ENCODE data around the gene PCAT7. TPM values are rescaled to one million over a fixed set of nuclear protein-coding genes. Genes with fewer than 3 reads are reported as not detected.

Gene PCAT7
- polyA plus RNA-seq, 1 of the 3 experiments (the other 2 are of a cell fraction) = not detected

- TF ChIP-seq CTCF (IDR thresholded peaks at IDR 0.05) (no peak), JUND (IDR thresholded peaks at IDR 0.05) (no peak), GATA2 (CRISPR knock-in tag; IDR thresholded peaks at IDR 0.05) (no peak), RCOR1 (IDR thresholded peaks at IDR 0.05; ENCODE audit: low read length) (no peak), ELF1 (IDR thresholded peaks at IDR 0.05) (no peak), RXRA (IDR thresholded peaks at IDR 0.05; ENCODE audit: borderline replicate concordance, low read depth) (no peak), TAF1 (IDR thresholded peaks at IDR 0.05; ENCODE audit: borderline replicate concordance, low read depth, low read length) (no peak)
- TF ChIP-seq, protein P1, sequence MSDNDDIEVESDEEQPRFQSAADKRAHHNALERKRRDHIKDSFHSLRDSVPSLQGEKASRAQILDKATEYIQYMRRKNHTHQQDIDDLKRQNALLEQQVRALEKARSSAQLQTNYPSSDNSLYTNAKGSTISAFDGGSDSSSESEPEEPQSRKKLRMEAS (IDR thresholded peaks at IDR 0.05; ENCODE audit: low read depth) = no peak
These were observed 45.4 kb downstream of the PCAT7 start (continued) for GRCh38 chr9:94600258-94600657.

- no peaks in the 10 kb centered on the region for H3K9me3 ChIP-seq
- no peaks in the 10 kb centered on the region for H3K36me3 ChIP-seq (replicated peaks in 1 of 2; ENCODE audit: control insufficient read depth in 1 of 2, insufficient read depth in 2 of 2, low read length in 1 of 2)
- H3K79me2 ChIP-seq (ENCODE audit: insufficient read depth) = no peaks in the 10 kb centered on the region
- no peak for DNase-seq
- TF ChIP-seq RXRA (IDR thresholded peaks at IDR 0.05; ENCODE audit: borderline replicate concordance, low read depth) = no peak
- no peak for TF ChIP-seq TAF1 (IDR thresholded peaks at IDR 0.05; ENCODE audit: borderline replicate concordance, low read depth, low read length)
- no peak for TF ChIP-seq CHD2 (IDR thresholded peaks at IDR 0.05; ENCODE audit: low read length, partially characterized antibody)
- no peak for TF ChIP-seq PBX3 (IDR thresholded peaks at IDR 0.05)
- no peak for TF ChIP-seq RCOR1 (IDR thresholded peaks at IDR 0.05; ENCODE audit: low read length)
- no peak for TF ChIP-seq YY1 (IDR thresholded peaks at IDR 0.05; ENCODE audit: low read depth)
- TF ChIP-seq CTCF (IDR thresholded peaks at IDR 0.05) = no peak
- TF ChIP-seq, protein P2, sequence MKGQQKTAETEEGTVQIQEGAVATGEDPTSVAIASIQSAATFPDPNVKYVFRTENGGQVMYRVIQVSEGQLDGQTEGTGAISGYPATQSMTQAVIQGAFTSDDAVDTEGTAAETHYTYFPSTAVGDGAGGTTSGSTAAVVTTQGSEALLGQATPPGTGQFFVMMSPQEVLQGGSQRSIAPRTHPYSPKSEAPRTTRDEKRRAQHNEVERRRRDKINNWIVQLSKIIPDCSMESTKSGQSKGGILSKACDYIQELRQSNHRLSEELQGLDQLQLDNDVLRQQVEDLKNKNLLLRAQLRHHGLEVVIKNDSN (IDR thresholded peaks at IDR 0.05; ENCODE audit: borderline replicate concordance, low read depth) = no peak
- no peak for TF ChIP-seq POLR2AphosphoS5 (IDR thresholded peaks at IDR 0.05; ENCODE audit: low read depth, low read length)
- no peak for TF ChIP-seq ELF1 (IDR thresholded peaks at IDR 0.05)
- TF ChIP-seq GABPA (IDR thresholded peaks at IDR 0.05; ENCODE audit: low read depth) = no peak
- no peak for TF ChIP-seq RAD21 (IDR thresholded peaks at IDR 0.05; ENCODE audit: low read length)
- no peak for TF ChIP-seq FOXJ3 (CRISPR knock-in tag; IDR thresholded peaks at IDR 0.05)
- H3K4me2 ChIP-seq = no peak overlapping the region
- POLR2A ChIA-PET = no interaction called here
- no peak overlapping the region for H3K9ac ChIP-seq
- no peaks in the 10 kb centered on the region for H3K27me3 ChIP-seq (ENCODE audit: insufficient read depth)
- no peak overlapping the region for H3K4me3 ChIP-seq (ENCODE audit: low read depth in 2 of 2, low read length in 1 of 2)
- H4K20me1 ChIP-seq (ENCODE audit: insufficient read depth) = no peaks in the 10 kb centered on the region
- no peak overlapping the region for H2AFZ ChIP-seq (ENCODE audit: low read depth)
- CTCF ChIA-PET = no interaction called here
- 57% methylated on average over 10 of the region's 10 CpGs for WGBS (ENCODE audit: low lambda C conversion rate)
- no peaks in the 10 kb centered on the region for H3K9me2 ChIP-seq
- peaks cover 0 to 17% of the 10 kb centered on the region in 2 experiments; a peak in 2 of 4 replicates for H3K4me1 ChIP-seq (ENCODE audit: control insufficient read depth in 1 of 2, insufficient read depth in 2 of 2, low read depth in 1 of 2, low read length in 1 of 2)
- no peaks in the 10 kb centered on the region for H3F3A ChIP-seq (replicated peaks; ENCODE audit: insufficient read depth)
- no peak overlapping the region for H3K27ac ChIP-seq (ENCODE audit: low read depth in 2 of 2, low read length in 1 of 2)
These were observed 45.8 kb downstream of the PCAT7 start for GRCh38 chr9:94600715-94601114.
